Measurements from ENCODE around the gene ZNF229.
"Not testable (repeated sequence)": the region's sequence is repeated elsewhere in the genome, so short reads cannot be mapped to it uniquely, and the experiment has no call there.

ZNF229 gene

DNA sequence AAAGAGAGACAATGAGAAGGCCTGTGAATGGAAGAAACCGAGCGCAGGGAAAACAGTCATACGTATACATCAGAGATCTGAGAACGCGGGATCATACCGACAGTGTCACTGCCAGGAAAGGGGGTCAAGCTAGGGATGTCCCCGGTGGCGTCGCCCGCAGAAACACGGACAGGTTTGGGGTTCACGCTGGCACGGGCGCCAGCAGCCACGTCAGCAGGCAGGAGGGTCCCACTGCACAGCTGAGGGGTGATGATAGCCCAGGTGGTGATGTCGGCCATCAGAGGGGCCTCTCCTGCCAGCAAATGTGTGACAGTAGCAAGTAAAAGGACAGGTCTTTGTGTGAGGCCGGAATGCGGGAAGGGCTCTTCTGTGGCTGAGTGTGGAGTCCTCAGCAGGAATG, 3.4 kb upstream of the ZNF229 start:
- no peak for TF ChIP-seq CTCF (IDR thresholded peaks at IDR 0.05; ENCODE audit: low read depth, low read length, missing control alignments)
- DNase-seq (ENCODE audit: extremely low read depth, low read depth), result no peak
- H3K4me3 ChIP-seq (replicated peaks; ENCODE audit: low read depth, low read length), result no peak overlapping the region

GRCh38 chr19:44438441-44438840, 9.8 kb downstream of the ZNF229 start:
- no peak for DNase-seq (ENCODE audit: extremely low read depth, low read depth)
- H3K4me3 ChIP-seq (replicated peaks; ENCODE audit: low read depth, low read length), result no peak overlapping the region
- no peak for TF ChIP-seq CTCF (IDR thresholded peaks at IDR 0.05; ENCODE audit: low read depth, low read length, missing control alignments)

DNA sequence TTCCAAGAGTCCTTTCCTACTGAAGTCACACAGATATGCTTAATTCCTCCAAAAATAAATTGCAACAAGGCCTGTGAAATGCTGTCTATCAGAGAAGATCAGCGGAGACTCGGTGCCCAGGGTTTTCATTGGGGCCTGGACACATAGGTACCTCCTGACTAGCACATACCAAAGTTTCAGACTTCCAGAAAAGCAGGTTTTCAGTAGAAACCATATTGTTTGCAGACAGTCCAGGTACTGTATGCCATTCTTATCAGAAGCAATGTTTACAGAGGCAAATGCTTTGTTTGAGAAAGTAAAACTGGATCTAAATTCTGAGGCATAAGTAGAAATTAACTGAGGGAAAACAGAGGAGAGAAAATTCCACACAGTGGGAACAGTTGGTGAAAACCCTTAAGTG, 12.8 kb downstream of the ZNF229 start:
- DNase-seq (ENCODE audit: extremely low read depth, low read depth), result no peak
- H3K4me3 ChIP-seq (replicated peaks; ENCODE audit: low read depth, low read length), result no peak overlapping the region
- no peak for TF ChIP-seq CTCF (IDR thresholded peaks at IDR 0.05; ENCODE audit: low read depth, low read length, missing control alignments)

- no peak overlapping the region for H3K4me3 ChIP-seq (replicated peaks; ENCODE audit: low read depth, low read length)
- no peak for DNase-seq (ENCODE audit: extremely low read depth, low read depth)
- no peak for TF ChIP-seq CTCF (IDR thresholded peaks at IDR 0.05; ENCODE audit: low read depth, low read length, missing control alignments)
These were observed 17.3 kb downstream of the ZNF229 start for GRCh38 chr19:44430956-44431355.

DNA sequence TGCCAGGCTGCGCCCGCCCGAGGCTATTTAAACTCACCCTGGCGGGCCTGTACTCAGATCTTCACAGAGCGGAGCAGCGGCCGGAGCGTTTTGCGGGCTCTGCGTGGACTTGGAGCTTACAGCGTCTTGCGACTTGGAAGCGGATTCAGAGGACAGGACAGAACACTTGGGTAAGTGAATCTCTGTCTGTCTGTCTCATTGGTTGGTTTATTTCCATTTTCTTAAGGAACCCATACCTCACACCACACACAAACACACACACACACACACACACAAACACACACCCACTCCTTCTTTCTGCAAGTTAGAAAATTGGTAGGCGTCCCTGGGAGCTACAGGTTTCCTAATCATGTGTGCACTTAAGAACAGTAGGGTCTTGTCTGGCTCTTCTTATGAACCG, 32.7 kb downstream of the ZNF229 start:
- not testable (repeated sequence) for H3K4me3 ChIP-seq (replicated peaks; ENCODE audit: low read depth, low read length); DNase-seq (ENCODE audit: extremely low read depth, low read depth)

DNA sequence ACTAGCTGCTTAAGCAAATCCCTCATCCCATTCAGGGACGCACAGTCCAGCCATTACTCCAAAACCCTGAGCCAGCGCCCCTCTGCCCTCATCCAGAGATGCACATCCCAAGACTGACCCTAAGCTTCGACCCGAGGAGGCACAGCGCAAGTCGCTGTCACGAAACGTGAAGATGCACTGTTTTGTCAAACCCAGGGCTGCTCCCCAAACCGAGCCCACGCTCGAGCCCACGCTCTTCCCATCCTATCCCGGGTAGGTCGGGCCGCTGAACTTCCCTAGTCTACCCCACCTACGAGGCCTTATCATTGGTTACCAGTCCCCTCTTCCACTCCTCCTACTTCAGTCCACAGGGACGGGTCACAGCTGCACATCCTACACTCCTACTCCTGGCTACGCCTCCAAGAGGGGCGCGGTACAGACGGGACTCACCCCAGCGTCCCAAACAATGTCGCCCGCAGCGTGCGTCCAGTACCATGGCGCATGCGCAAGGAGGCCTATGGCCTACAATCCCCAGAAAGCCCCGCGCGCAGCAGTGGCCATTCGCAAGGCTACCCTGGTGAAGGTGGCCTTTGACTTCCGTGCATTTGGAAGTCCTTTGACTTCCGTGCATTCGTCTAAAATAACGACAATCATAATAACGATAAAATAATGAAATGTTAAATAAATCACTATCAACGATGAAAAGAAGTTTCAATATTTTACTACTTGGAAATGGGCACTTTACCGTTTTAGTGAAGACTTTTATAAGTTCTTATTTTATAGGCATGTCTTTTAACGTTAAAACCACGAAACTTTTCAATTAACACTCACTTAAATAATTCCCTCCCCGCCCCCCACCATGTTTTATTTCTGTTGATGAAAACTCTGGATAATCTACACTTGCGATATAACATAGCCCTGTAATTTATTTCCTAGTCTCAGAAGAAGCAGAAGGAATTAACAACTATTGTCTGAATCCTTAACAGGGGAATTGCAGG, 46.8 kb downstream of the ZNF229 start, which contains the start of gene ZNF285:
Gene ZNF285, minus strand, starts transcription at position 470 of the 977 bp plus-strand sequence. CDS start 4,395 bp downstream, outside the sequence.
- DNase-seq (ENCODE audit: extremely low read depth, low read depth), result peak; percentile 92
- TF ChIP-seq CTCF (IDR thresholded peaks at IDR 0.05; ENCODE audit: low read depth, low read length, missing control alignments), result no peak
- peak within 1 kb of the TSS; percentile 58 for H3K4me3 ChIP-seq (replicated peaks; ENCODE audit: low read depth, low read length)

- DNase-seq (ENCODE audit: extremely low read depth, low read depth); H3K4me3 ChIP-seq (replicated peaks; ENCODE audit: low read depth, low read length): not testable (repeated sequence)
These were observed 59.0 kb downstream of the ZNF229 start for GRCh38 chr19:44389268-44389667.

Measured in HFF-Myc (cell line).